HG03571 (cell line): ENCODE data around the gene NR1H2.

Experiments used
- ATAC-seq: cut with Tn5 transposase; IDR thresholded peaks from one replicate; pipeline ENCODE4 v1.9.1; 2021; ENCODE audit not compliant: unreplicated experiment

Gene NR1H2

DNA sequence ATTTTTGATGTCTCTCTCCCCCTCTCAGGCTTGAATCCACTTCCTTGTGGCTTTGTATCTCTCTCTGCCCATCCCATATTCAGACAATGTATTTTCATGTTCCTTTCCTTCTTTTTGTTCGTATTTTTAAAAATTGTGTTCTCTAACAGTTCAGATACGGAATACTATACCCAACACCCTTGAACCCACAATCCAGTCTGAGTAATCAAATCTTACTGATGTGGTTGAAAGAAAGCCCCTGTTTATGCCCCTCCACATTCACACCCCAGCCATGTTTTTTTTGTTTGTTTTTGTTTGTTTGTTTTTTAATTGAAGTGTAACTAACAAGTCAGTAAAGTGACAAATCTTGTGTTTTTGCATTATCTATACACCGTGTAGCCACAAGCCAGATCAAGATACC lies 43.9 kb downstream of the NR1H2 start:
- ATAC-seq, result no peak

DNA sequence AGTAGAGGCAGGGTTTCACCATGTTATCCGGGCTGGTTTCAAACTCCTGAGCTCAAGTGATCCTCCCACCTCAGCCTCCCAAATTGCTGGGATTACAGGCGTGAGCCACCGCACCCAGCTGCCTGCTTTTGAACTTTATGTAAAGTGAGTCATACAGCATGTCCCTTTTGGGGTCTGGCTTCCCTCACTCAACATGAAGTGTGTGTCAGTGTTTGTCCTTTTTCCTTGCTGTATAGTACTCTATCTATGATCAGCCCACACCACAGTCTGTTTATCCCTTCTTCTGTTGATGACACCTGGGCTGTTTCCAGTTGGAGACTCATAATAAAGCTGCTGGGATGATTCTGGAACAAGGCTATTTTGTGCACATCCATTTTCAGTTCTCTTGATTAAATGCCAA lies 44.6 kb downstream of the NR1H2 start:
- no peak for ATAC-seq

DNA sequence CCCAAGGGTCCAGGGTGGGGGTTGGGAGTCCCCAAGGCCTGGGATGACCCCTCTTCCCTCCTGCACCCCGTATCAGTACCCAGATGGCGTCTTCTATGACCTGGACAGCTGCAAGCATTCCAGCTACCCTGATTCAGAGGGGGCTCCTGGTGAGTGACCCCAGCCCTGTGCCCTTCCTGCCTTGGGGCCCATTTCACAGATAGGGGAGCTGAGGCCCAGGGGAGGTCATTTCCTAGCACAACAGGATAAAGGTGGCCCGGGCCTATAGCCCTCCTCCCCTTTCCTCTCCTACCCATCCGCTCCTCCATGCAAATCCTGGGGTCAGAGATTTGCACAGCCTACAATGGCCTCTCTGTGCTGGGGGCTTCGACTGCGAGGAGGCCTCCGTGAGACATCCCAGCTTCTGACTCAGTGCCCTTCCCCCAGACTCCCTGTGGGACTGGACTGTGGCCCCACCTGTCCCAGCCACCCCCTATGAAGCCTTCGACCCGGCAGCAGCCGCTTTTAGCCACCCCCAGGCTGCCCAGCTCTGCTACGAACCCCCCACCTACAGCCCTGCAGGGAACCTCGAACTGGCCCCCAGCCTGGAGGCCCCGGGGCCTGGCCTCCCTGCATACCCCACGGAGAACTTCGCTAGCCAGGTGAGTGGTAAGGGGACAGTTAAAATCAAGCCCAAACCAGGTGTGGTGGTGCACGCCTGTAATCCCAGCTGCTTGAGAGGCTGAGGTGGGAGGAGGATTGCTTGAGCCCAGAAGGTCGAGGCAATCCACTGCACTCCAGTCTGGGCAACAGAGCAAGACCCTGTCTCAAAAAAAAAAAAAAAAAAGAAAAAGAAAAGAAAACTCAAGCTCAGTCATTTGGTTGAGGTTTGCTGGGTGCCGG lies 46.4 kb downstream of the NR1H2 start:
- ATAC-seq, result no peak

DNA sequence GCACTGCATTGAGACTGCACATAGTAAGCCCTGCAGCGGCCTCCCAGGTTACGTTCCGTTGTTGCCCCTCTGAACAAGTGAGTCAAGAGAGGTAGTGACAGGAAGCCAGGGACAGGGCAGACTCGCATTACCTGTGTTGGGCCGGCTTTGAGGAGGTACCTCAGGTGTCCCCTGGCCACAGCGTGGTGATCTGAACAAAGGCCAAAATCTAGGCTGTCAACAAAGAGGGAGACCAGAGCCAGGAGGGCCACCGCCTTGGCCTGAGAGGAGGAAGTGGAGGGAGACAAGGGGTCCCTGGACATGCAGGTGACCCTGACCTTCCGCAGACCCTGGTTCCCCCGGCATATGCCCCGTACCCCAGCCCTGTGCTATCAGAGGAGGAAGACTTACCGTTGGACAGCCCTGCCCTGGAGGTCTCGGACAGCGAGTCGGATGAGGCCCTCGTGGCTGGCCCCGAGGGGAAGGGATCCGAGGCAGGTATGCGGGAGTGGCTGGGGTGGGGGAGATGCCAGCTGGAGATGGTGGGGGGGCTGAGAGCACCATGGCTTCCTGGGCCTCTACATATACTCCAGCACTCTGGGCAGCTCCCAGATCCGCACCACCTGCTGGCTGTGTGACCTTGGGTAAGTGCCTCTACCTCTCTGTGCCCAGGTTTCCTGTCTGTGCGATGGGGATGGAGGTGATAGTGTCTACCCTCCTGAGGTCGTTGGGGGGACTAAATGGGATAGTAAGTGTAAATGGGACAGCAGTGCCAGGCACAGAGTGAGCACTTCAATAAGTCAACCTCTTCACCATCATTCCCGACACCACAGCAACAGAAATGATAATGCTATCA lies 47.2 kb downstream of the NR1H2 start:
- ATAC-seq, result no peak

DNA sequence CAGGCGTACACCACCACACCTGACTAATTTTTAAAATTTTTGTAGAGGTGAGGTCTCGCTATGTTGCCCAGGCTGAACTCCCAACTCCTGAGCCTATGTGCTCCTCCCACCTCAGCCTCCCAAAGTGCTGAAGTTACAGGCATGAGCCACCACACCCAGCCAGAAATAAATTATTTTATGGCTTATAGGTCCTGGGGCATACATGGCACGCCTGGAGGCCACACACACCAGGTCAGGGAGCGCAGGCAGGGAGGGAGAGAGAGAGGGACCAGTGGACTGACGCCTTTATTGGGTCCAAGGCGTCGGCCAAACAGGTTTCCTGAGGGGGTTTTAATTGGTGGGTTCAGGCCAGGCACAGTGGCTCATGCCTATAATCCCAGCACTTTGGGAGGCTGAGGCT lies 49.3 kb downstream of the NR1H2 start:
- ATAC-seq, result no peak

DNA sequence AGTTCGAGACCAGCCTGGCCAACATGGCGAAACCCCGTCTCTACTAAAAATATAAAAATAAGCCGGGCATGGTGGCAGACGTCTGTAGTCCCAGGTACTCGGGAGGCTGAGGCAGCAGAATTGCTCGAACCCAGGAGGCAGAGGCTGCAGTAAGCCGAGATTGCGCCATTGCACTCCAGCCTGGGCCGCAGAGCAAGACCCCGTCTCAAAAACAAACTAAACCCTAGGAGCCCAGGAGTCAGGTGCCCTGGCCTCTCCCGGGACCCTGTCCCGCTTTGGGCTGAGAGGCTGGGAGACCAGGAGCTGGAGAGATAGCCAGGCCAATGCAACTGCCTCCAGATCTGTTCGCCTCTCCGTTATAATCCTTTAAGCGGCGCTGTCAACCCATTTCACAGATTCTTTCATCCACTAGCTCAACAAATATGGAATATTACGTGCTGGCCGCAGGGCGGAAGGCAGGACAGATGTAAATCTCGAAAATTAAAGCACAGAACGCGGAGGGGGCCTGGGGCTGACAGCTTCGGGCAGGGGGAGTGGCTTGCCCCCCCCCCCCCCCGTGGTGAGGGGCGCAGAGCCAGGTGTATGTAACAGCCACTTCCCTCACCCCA lies 51.2 kb downstream of the NR1H2 start:
- no peak for ATAC-seq

DNA sequence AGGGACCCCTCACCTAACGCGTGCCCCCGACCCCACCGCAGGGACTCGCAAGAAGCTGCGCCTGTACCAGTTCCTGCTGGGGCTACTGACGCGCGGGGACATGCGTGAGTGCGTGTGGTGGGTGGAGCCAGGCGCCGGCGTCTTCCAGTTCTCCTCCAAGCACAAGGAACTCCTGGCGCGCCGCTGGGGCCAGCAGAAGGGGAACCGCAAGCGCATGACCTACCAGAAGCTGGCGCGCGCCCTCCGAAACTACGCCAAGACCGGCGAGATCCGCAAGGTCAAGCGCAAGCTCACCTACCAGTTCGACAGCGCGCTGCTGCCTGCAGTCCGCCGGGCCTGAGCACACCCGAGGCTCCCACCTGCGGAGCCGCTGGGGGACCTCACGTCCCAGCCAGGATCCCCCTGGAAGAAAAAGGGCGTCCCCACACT lies 51.8 kb downstream of the NR1H2 start:
- ATAC-seq, result no peak

DNA sequence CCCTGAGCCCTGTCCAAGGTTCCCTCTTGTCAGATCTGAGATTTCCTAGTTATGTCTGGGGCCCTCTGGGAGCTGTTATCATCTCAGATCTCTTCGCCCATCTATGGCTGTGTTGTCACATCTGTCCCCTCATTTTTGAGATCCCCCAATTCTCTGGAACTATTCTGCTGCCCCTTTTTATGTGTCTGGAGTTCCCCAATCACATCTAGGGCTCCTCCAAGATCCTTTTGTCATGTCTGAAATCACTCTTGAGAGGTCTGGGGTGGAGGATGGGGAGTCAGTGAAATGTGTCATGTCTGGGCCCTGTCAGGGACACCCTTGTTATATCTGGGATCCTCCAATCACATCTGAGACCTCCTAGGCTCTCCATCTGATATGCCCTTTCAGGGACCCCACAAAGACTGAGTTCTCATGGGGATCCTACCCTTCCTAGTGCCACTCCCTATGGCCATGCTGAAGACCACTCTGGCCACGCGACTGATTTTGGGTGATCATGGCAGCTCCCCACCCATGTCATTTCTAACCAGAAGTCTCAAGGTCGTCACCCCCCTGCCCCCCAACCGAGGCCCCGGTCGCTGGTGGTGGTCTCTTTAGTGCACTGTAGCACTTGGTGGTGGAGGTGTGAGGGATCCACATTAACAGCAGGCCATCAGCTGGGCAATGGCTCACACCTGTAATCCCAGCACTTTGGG lies 52.7 kb downstream of the NR1H2 start:
- ATAC-seq, result no peak

DNA sequence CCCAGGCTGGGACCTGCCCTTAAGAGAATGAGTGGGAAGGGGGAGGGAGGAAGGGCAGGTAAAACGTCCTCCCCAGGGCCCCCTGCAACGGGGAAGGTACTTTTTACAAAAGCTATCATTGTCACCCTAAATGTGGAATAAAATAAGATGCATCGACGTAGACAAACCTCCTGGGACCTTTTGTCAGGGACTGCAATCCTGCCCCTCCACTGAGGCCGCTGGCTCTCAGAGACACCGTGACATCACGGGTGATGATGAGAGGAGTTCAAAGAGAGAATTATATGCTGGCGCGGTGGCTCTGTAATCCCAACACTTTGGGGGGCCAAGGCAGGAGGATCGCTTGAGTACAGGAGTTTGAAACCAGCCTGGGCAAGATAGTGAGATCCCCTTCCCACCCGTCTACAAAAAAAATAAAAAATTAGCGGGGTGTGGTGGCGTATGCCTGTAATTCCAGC lies 54.7 kb downstream of the NR1H2 start:
- ATAC-seq, result no peak

DNA sequence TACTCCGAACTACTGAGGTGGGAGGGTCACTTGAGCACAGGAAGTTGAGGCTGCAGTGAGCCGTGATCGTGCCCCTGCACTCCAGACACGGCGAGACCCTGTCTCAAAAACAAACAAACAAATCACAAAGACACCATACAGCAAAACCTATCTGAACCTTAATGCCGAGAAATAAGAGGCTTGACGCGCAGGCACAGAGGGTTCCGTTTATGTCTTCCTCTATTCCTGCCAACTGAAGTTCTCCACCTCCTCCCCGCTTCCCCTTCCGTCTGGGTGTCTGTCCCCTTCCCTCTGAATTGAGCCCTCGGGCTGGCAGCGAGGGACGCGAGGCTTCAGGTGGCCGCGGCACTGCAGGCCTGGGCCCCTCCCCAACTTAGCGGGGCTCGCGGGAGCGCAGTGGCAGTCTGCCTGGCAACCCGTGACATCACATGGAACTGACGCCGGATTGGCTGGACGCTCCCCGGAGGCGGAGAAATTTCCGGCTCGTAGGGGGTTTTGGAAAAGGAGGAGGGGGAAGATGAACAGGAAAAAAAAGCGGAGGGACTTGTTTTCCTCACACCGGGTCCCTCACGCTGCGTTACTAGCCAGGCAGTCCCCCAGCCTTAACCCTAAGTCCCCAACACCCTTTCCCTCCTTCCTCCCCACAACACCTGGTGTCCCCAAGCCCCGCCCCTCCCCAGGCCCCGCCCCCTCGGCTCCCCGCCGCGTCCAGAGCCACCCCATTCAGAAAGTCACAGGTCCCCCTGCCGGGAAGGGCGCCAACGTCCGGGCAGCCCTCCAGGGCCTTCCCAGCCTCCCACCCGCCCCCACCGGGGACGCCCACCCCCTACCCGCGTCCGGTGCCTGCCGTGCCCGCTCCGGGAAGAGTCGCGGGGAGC lies 55.3 kb downstream of the NR1H2 start:
- peak; percentile 65 for ATAC-seq

DNA sequence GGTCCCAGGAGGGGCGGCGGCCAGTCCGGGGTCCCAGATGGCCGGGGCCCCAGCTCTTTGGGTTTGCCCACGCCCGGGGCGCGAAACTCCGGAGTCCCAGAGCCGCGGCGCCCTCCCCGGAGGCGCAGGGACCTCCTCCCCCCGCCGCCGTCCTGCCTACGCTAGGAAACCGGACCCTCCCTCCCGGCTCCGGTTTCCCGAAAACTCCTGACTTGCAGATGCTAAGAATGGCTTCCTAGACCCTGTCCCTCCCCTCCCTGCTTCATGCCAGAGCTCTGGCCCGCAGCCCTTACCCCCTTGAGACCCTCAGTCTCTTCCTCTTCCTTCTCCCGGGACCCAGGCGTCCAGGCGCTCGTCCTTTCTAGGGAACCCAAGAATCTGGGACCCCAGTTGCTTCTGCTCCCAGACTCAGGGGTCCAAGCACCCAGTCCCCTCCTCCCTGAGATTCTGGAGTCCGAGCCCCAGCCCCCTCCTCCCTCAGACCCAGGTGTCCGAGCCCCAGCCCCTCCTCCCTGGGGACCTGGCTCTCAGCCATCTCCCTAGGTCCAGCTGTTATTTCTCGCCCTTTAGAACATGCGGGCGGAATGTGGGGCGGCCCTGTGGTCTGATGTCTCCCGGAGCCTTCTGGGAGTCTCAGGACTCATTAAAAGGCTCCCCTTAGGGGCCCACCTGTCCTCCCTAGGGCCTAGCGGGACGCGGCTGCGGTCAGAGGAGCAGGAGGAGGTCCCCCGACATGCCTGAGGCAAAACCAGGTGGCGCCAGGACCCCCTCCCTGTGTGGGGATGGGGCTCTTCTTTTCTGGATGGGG lies 56.2 kb downstream of the NR1H2 start, which contains the start of gene MYBPC2:
MYBPC2 (plus strand) TSS at position 672 of the 808 bp plus-strand sequence; CDS start at position 734, 62 bp downstream.
- no peak for ATAC-seq
